ENCODE measurements around the gene ASAP3. TPM values are rescaled to one million over a fixed set of nuclear protein-coding genes. Genes with fewer than 3 reads are reported as not detected.

The ASAP3 gene
- total and polyA plus RNA-seq, 9 of the 15 experiments (the other 6 are each of a cell fraction or from before 2014, with no cell fraction given), result 1.7 to 31.2 (median 17.4) TPM

- peak; percentile 77 for TF ChIP-seq RBM25 (IDR thresholded peaks at IDR 0.05; ENCODE audit: low read depth, low read length, severe bottlenecking)
- TF ChIP-seq ZFX (CRISPR knock-in tag; IDR thresholded peaks at IDR 0.05), result no peak
- TF ChIP-seq ZNF263 (CRISPR knock-in tag; IDR thresholded peaks at IDR 0.05; ENCODE audit: borderline replicate concordance), result no peak
- TF ChIP-seq ETV1 (tag; conservative IDR thresholded peaks at IDR 0.05; ENCODE audit: low read depth), result no peak
- peak; percentile 83 for TF ChIP-seq ZFP36 (IDR thresholded peaks at IDR 0.05; ENCODE audit: low read depth, low read length, partially characterized antibody)
- peak; percentile 84 for TF ChIP-seq BCOR (IDR thresholded peaks at IDR 0.05)
These were observed 12.4 kb downstream of the ASAP3 start (continued) for GRCh38 chr1:23471473-23472075.

- DNase-seq (ENCODE audit: extremely low read depth in 1 of 4, low spot score in 3 of 4) (no peak), ATAC-seq (peak; percentile 31), FAIRE-seq (no peak)
- H3K4me2 ChIP-seq (ENCODE audit: insufficient read depth, low read length), result no peak overlapping the region
- H4K20me1 ChIP-seq (replicated peaks; ENCODE audit: control insufficient read depth, insufficient read depth, low read length), result 0 out of 2 replicates have a peak, but pooled peaks cover 8% of the 10 kb centered on the region
- POLR2A ChIA-PET, result interaction anchor here (0.5 kb wide), 1 partner anchor 1495 kb away, joined by 3 read pairs; no protein-coding TSS in a partner anchor
- no peak overlapping the region for H3K27ac ChIP-seq (ENCODE audit: extremely low read depth, low read depth, low read length)
- no peak for TF ChIP-seq NELFE (IDR thresholded peaks at IDR 0.05; ENCODE audit: insufficient read depth, insufficient read length)
- no peak for TF ChIP-seq KLF10 (CRISPR knock-in tag; IDR thresholded peaks at IDR 0.05)
- TF ChIP-seq CREB1 (IDR thresholded peaks at IDR 0.05), result no peak
- no peak for TF ChIP-seq CREB1 (CRISPR knock-in tag; IDR thresholded peaks at IDR 0.05)
- no peak for TF ChIP-seq ZKSCAN3 (CRISPR knock-in tag; IDR thresholded peaks at IDR 0.05)
- TF ChIP-seq NONO (IDR thresholded peaks at IDR 0.05; ENCODE audit: low read depth in 2 of 2, low read length in 1 of 2), result no peak
- no peak for TF ChIP-seq SRSF7 (optimal IDR thresholded peaks at IDR 0.05; ENCODE audit: low read depth, low read length)
- TF ChIP-seq AFF1 (IDR thresholded peaks at IDR 0.05; ENCODE audit: low read depth in 1 of 2, partially characterized antibody in 2 of 2), result no peak
- TF ChIP-seq MAX (CRISPR knock-in tag; IDR thresholded peaks at IDR 0.05), result no peak
- no peaks in the 10 kb centered on the region for H3K9me1 ChIP-seq (ENCODE audit: control insufficient read depth, insufficient read depth, low read length)
- BruUV-seq (replicated peaks), result no TSS peak
- H3K4me3 ChIP-seq, result no peak overlapping the region
- no peaks in the 10 kb centered on the region for H3K79me2 ChIP-seq (ENCODE audit: control insufficient read depth, insufficient read depth, low read length)
- intact Hi-C loops (cut with micrococcal nuclease) (no loop called here), in situ Hi-C loops (cut with MboI) (no loop called here)
- no peaks in the 10 kb centered on the region for H3K27me3 ChIP-seq (ENCODE audit: control insufficient read depth in 2 of 2, insufficient read depth in 2 of 2, low read length in 2 of 2)
- no peak overlapping the region for H2AFZ ChIP-seq (ENCODE audit: low read depth, low read length)
- peak overlapping the region in 1 of 2 experiments; percentile 73; a peak in 2 of 4 replicates for H3K9ac ChIP-seq (ENCODE audit: insufficient read depth in 1 of 2, low read depth in 2 of 2, low read length in 2 of 2)
- H3K36me3 ChIP-seq (ENCODE audit: control insufficient read depth, insufficient read depth, low read length), result no peaks in the 10 kb centered on the region
- peaks cover 5 to 18% of the 10 kb centered on the region in 2 experiments; a peak in 4 of 5 replicates for H3K4me1 ChIP-seq (replicated peaks in 1 of 2; ENCODE audit: control insufficient read depth in 2 of 2, insufficient read depth in 2 of 2, low read length in 2 of 2)
- no peaks in the 10 kb centered on the region for H3K9me3 ChIP-seq (replicated peaks; ENCODE audit: control insufficient read depth, insufficient read depth, low read depth, low read length)
- CTCF ChIA-PET (ENCODE audit: low intra/inter-chr PET ratio), result no interaction called here
- 67% methylated on average over 11 of the region's 12 CpGs for WGBS (ENCODE audit: insufficient coverage, low coverage, missing lambda C conversion rate)
These were observed 13.5 kb downstream of the ASAP3 start for GRCh38 chr1:23470282-23471070.
